ENCODE results near the gene PPP6R2. TPM values are rescaled to one million over a fixed set of nuclear protein-coding genes. Genes with fewer than 3 reads are reported as not detected.

PPP6R2 gene
- total and polyA plus RNA-seq, 9 of the 15 experiments (the other 6 are each of a cell fraction or from before 2014, with no cell fraction given): 0.32 to 39.8 (median 21.4) TPM

DNA sequence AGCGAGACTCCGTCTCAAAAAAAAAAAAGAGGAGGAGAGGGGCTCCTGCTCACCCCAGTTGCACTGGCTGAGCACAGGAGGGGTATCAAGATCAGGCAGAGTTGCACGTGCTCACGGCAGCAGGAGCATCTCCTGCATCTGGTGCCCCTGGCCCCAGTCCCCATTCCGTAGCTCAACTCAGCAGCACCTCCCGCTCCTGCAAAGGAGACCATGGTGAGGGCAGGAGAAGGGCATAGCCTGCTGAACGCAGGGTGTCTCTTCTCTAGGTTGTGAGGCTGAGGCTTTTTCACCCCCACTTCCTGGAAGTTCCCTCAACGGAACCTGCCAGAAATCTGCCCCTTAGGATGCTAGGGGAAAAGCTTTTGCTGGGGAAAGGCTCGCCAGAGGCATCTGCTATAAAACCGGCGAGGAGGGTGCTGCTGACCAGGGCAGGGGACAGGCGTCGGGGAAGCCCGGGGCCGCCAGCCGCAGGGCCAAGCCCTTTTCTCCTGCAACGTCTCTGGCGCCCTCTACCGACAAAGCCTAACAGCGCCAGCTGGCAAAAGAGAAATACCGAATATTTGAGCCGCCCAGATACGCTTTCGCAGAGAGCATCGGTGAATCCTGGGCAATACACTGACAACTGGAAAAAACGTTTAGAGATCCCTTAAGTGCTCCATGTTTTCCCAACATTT lies 1.0 kb upstream of the PPP6R2 start (continued):
- TF ChIP-seq, protein P1, sequence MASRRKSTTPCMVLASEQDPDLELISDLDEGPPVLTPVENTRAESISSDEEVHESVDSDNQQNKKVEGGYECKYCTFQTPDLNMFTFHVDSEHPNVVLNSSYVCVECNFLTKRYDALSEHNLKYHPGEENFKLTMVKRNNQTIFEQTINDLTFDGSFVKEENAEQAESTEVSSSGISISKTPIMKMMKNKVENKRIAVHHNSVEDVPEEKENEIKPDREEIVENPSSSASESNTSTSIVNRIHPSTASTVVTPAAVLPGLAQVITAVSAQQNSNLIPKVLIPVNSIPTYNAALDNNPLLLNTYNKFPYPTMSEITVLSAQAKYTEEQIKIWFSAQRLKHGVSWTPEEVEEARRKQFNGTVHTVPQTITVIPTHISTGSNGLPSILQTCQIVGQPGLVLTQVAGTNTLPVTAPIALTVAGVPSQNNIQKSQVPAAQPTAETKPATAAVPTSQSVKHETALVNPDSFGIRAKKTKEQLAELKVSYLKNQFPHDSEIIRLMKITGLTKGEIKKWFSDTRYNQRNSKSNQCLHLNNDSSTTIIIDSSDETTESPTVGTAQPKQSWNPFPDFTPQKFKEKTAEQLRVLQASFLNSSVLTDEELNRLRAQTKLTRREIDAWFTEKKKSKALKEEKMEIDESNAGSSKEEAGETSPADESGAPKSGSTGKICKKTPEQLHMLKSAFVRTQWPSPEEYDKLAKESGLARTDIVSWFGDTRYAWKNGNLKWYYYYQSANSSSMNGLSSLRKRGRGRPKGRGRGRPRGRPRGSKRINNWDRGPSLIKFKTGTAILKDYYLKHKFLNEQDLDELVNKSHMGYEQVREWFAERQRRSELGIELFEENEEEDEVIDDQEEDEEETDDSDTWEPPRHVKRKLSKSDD (conservative IDR thresholded peaks at IDR 0.05; ENCODE audit: low read length): no peak

DNA sequence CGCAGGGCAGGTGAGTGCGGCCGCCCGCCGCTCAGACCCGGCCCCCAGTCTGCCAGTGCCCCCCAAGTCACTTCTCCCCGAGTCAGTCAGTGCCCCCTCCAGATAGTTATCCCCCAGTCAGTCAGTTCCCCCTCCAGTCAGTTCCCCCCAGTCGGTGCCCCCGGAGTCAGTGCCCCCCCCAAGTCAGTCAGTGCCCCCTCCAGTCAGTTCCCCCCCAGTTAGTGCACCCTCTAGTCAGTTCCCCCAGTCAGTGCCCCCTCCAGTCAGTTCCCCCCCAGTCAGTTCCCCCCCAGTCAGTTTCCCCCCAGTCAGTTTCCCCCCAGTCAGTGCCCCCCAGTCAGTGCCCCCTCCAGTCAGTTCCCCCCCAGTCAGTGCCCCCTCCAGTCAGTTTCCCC lies 411 bp downstream of the PPP6R2 start:
- Histone ChIP-seq H3K36me3 (ENCODE audit: control insufficient read depth, insufficient read depth, low read length) (peaks cover 22% of the 10 kb centered on the region; the same call in 2 of the 3 replicates), H3K4me3 (peak overlapping the region; percentile 77), H3K27ac (ENCODE audit: extremely low read depth, low read depth, low read length) (peak overlapping the region; percentile 81), H3K4me1 (replicated peaks in 1 of 2; ENCODE audit: control insufficient read depth in 2 of 2, insufficient read depth in 2 of 2, low read length in 2 of 2) (peaks cover 3 to 59% of the 10 kb centered on the region in 2 experiments; a peak in 4 of 5 replicates), H3K9me3 (replicated peaks; ENCODE audit: control insufficient read depth, insufficient read depth, low read depth, low read length) (no peaks in the 10 kb centered on the region), H3K27me3 (ENCODE audit: control insufficient read depth in 2 of 2, insufficient read depth in 2 of 2, low read length in 2 of 2) (no peaks in the 10 kb centered on the region), H3K4me2 (ENCODE audit: insufficient read depth, low read length) (peak overlapping the region; percentile 85; the same call in 1 of the 2 replicates), H3K79me2 (ENCODE audit: control insufficient read depth, insufficient read depth, low read length) (peaks cover 47% of the 10 kb centered on the region), H2AFZ (ENCODE audit: low read depth, low read length) (no peak overlapping the region), H3K9me1 (ENCODE audit: control insufficient read depth, insufficient read depth, low read length) (peaks cover 4% of the 10 kb centered on the region), H3K9ac (ENCODE audit: insufficient read depth in 1 of 2, low read depth in 2 of 2, low read length in 2 of 2) (peak overlapping the region; percentile 80 to 96; a peak in 3 of 4 replicates), H4K20me1 (replicated peaks; ENCODE audit: control insufficient read depth, insufficient read depth, low read length) (peaks cover 12% of the 10 kb centered on the region; the same call in 1 of the 2 replicates)
- intact Hi-C loops (cut with micrococcal nuclease): loop anchor here (2.0 to 10.0 kb wide), 2 partner anchors 69 to 199 kb away; no protein-coding TSS in a partner anchor
- no peak for FAIRE-seq
- ChIA-PET CTCF (ENCODE audit: low intra/inter-chr PET ratio) (interaction anchor here (0.6 to 2.1 kb wide), 5 partner anchors 49 to 131 kb away, joined by 3 to 8 read pairs (median 4); no protein-coding TSS in a partner anchor), POLR2A (interaction anchor here (0.6 to 0.7 kb wide), 2 partner anchors 15 to 232 kb away, joined by 3 to 4 read pairs; no protein-coding TSS in a partner anchor)
- DNase-seq (ENCODE audit: extremely low read depth in 1 of 4, low spot score in 3 of 4): no peak
- ATAC-seq: no peak
- no CpG with 5 or more reads among the region's 9 CpGs for WGBS (ENCODE audit: insufficient coverage, low coverage, missing lambda C conversion rate)
- in situ Hi-C loops (cut with MboI): loop anchor here (5.0 kb wide), 1 partner anchor 101 kb away; no protein-coding TSS in a partner anchor
- no TSS peak for BruUV-seq (replicated peaks)
- TF ChIP-seq MYBL2 (IDR thresholded peaks at IDR 0.05; ENCODE audit: low read depth) (no peak), MYBL2 (CRISPR knock-in tag; IDR thresholded peaks at IDR 0.05; ENCODE audit: borderline replicate concordance) (no peak), ZNF3 (CRISPR knock-in tag; IDR thresholded peaks at IDR 0.05) (no peak), CSDE1 (IDR thresholded peaks at IDR 0.05) (no peak), PHF20 (IDR thresholded peaks at IDR 0.05; ENCODE audit: partially characterized antibody) (no peak), TCFL5 (CRISPR knock-in tag; conservative IDR thresholded peaks at IDR 0.05) (no peak), SLC30A9 (CRISPR knock-in tag; IDR thresholded peaks at IDR 0.05) (no peak), TAF15 (IDR thresholded peaks at IDR 0.05; ENCODE audit: low read depth, low read length) (no peak), ZNF740 (CRISPR knock-in tag; IDR thresholded peaks at IDR 0.05) (0 out of 2 replicates have a peak, but pooled peaks have one; percentile 5), ZNF740 (tag; IDR thresholded peaks at IDR 0.05) (no peak), ZNF174 (CRISPR knock-in tag; IDR thresholded peaks at IDR 0.05) (no peak), TCF3 (CRISPR knock-in tag; IDR thresholded peaks at IDR 0.05) (no peak), RBBP5 (IDR thresholded peaks at IDR 0.05; ENCODE audit: borderline replicate concordance, insufficient read depth, low read length, poor library complexity, severe bottlenecking) (no peak)
- TF ChIP-seq, protein P2, sequence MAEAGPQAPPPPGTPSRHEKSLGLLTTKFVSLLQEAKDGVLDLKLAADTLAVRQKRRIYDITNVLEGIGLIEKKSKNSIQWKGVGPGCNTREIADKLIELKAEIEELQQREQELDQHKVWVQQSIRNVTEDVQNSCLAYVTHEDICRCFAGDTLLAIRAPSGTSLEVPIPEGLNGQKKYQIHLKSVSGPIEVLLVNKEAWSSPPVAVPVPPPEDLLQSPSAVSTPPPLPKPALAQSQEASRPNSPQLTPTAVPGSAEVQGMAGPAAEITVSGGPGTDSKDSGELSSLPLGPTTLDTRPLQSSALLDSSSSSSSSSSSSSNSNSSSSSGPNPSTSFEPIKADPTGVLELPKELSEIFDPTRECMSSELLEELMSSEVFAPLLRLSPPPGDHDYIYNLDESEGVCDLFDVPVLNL (CRISPR knock-in tag; IDR thresholded peaks at IDR 0.05; ENCODE audit: low read depth): no peak
